HG03103 (cell line): ENCODE measurements around the gene XCR1.
"Not testable (repeated sequence)": the region's sequence is repeated elsewhere in the genome, so short reads cannot be mapped to it uniquely, and the experiment has no call there.

Experiments used
- ATAC-seq: cut with Tn5 transposase; IDR thresholded peaks from one replicate; pipeline ENCODE4 v1.9.1; 2021; ENCODE audit warnings: low read depth; ENCODE audit not compliant: unreplicated experiment

The XCR1 gene

DNA sequence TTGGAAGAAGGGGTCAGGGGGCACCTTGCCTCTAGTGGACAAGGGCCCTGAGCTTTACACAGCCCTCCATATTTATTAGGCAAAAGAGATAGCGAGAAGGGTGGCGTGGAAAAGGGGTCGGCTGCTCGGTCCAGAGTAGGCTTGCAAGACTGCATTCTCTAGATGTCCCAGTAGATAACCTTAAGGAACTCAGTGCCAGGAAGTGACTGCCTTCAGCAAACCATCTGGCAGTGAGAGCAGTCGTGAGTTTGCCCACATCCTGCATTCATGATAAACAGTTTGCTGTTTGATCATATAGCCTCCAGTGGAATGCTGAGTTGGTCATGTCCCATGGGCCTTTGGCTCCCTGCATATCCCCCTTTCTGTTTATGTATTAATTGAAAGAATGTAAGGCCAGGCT, 18.9 kb upstream of the XCR1 start:
- not testable (repeated sequence) for ATAC-seq

DNA sequence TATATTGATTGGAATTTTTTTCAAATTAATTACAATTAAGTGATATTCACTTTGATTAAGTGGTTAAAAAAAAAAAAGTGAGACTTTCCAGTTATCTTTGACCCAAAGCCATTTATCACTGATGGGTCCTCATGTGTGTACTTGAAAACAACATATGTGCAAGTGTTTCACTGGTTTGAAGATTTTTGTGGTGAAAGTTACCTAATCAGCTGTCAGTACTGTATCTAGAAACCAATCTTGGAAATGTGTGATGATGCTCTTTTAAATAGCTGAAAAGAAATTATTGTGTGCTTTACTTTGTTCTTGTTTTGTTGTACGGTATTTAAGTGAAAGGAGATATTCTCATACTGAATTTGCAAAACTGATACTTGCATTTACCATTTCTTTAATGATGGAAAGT, 11.6 kb upstream of the XCR1 start:
- ATAC-seq = no peak

DNA sequence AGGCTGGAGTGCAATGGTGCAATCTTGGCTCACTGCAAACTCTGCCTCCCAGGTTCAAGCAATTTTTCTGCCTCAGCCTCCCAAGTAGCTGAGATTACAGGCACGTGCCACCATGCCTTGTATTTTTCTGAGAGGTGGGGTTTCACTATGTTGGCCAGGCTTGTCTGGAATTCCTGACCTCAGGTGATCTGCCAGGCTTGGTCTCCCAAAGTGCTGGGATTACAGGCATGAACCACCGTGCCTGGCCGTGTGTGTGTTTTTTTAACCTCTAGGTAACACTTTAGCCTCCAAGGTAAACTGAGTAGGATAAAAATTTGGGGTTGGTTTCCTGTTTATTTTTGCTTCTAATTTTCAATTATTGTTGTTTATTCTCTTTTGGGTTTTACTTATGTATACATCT, 10.8 kb upstream of the XCR1 start:
- not testable (repeated sequence) for ATAC-seq

DNA sequence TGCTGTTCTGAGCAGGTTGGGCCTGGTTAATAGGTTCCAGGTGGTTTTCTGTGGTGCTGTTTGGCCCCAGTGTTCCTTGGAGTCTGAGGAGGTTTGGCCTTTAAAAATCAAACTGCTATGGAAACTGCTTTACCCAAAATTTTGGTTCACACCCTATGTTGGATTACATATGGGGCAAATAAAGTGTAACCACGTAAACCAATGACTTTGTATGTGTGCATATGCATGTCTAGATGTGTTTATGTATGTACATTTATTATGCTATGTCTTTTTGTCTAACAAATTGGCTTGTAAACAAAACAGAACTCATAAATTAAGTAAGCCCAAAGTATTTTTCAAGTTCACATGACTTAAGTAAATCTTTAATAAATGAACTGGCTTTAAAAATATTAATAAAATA, 8.9 kb upstream of the XCR1 start:
- no peak for ATAC-seq

DNA sequence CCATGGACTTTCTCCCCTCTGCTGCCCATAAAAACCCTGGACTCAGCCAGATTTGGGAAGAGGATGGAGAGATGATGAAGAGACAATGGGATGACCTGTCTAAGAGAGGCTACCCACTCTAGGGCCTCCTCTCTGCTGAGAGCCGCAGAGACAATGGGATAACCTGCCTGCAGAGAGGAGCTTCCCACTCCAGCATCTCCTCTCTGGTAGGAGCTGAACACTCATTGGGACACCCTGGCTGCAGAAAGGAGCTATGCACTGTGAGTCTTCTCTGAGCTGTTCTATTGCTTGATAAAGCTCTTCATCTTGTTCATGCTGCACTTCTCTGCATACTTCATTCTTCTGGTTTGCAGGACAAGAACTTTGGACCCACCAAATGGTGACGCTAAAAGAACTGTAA, 4.5 kb upstream of the XCR1 start:
- ATAC-seq = no peak

DNA sequence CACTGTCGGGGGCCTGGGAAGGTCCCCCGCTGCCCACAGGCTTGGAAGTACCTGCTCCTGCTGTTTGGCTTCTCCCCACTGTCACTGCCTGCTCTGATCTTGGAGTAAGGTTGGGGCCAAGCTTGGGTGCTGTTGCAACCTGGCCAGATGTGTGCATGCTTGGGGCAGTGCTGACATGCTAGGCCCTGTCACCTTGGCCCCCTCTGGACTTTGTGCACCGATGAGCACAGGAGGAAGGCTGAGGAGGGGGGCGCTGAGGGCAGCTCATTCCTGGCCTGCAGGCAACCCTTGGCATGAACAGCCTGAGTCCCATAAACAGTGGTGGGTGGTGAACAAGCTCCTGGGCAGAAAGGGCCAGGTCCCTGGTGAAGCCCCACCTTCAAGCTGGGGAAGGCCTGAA, 4.0 kb upstream of the XCR1 start:
- ATAC-seq = no peak

DNA sequence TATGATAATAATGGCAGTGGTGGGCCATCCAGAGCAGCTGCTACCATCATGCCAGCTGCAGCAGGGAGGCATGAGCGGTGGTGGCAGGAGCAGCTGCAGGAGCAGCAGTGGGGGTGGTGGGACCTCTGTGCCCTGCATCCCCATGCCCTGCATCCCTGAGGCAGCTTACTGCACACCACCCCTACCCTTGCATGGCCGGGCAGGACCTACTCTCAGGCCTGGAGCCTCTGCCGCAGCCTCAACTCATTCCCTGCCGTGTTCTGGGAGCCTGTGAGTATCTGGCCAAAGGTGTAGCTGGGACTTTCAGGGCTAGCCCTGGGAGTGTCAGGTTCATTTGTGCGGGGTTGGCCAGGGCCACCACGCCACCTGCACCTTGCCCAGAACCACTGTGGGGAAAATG, 3.3 kb upstream of the XCR1 start:
- no peak for ATAC-seq

DNA sequence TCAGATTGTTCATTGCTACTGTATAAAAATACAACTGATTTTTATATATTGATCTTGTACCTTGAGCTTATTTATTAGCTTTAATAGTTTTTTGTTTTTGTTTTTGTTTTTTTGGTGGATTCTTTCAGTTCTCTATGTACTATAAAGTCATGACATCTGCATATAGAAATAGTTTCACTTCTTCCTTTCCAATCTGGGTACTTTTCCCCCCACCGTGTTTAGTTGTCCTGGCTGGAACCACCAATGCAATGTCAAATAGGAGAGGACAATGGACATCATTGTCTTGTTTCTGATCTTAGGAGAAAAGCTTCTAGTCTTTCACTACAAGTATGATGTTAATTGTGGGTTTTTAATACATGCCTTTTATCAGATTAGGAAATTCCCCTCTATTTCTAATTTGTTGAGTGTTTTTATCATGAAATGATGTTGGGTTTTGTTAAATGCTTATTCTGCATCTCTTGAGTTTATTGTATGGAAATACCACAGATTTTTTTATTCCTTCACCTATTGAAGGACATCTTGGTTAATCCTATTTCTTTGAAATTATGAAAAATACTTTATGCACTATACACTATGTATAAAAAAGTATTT, 2.8 kb upstream of the XCR1 start:
- no peak for ATAC-seq

DNA sequence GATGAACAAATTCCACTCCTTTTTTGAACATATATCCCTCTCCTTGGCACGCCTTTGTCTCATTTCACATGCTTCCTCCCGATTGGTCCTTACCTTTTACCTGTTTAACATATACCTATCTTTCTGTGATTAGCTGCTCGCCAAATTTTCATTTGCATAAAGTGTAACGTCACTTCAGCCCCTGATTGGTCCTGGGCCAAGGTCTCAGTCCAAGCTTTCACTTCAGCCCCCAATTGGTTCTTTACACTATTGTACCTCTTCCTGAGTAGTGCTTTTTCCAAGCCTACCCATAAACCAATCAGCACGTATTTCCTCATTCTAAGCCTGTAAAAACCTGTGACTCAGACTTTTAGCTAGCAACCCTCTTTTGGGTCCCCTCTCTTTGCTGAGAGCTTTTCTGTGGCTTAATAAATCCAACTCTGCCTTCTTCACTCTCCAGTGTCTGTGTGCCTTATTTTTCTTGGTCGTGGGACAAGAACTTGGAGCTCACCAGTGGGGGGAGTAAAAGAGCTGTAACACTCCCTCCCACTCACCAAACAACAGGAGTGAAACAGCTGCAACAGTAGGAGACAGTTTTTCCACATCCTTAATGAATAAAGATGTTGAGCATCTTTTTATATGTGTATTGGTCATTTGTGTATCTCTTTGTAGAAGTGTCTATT, 584 bp upstream of the XCR1 start:
- no peak for ATAC-seq

DNA sequence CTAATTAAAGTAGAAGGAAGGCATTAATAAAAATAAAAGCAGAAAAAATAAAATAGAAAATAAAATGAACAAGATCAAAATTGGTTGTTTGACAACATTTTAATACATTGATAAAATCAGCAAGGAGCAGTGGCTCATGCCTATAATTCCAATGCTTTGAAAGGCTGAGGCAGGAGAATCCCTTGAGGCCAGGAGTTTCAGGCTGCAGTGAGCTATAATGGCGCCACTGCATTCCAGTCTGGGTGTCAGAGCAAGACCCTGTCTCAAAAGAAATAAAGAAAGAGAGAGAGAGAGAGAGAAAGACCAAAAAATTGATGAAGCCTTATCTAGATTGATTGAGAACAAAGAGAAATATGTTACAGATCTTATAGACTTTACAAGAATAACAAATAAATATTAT, 2.1 kb downstream of the XCR1 start:
- no peak for ATAC-seq

DNA sequence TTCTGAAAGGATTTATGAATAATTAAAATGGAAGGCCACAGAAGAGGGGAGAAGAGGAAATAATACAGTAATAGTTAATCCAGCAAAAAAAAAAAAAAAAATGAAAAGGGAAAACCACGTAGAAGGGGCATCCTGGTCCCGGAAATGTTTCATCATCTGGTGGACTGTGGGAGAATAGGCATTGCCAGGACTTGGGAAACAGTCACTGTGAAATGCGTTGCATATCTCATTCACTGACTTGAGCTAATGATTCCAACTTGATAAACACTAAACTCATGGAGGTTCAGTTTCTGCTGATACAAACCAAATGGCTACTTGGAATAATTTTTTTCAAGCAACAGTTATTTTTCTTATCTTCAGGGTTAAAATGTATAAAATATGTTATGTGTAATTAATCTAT, 3.2 kb downstream of the XCR1 start:
- no peak for ATAC-seq

DNA sequence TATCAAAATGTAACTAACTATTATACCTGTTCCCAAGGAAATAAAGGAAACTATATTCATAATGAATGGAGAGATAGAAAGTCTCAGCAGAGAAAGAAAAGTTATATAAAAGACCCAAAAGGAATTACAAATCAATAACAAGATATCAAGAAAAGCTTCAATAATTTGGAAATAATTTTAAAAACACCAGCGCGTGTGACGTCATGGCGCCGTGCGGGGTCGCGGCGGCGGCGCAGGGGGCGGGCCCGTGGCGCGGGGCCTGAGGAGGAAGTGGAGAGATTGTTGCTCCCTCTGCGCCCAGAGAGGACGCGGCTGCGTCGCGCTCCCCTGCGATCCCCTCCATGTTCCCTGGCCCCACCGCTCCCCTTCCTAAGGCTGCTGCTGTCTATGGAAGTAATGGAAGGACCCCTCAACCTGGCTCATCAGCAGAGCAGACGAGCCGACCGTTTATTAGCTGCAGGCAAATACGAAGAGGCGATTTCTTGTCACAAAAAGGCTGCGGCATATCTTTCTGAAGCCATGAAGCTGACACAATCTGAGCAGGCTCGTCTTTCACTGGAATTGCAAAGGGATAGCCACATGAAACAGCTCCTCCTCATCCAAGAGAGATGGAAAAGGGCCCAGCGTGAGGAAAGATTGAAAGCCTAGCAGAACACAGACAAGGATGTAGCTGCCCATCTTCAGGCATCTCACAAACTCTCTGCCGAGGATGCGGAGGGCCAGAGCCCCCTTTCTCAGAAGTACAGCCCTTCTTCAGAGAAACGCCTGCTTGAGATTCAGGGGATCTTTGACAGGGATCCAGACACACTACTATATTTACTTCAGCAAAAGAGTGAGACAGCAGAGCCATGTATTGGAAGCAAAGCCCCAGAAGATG, 4.1 kb downstream of the XCR1 start:
- no peak for ATAC-seq

DNA sequence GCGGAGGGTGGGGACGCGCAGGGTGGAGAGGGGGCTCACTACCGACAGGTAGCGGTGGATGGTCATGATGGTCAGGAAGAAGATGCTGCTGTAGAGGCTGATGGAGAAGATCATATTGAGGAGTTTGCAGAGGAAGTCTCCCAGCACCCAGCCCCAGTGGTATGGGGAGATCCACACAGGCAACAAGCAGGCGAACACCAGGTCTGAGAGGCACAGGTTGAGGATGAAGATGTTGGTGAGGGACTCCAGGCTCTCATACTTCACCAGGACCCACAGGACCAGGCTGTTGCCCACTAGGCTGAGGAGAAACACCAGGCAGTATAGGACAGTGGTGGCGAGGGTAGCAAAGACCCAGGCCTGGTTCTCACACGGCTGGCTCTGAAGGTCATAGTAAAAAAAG, 5.8 kb downstream of the XCR1 start:
- ATAC-seq = no peak

DNA sequence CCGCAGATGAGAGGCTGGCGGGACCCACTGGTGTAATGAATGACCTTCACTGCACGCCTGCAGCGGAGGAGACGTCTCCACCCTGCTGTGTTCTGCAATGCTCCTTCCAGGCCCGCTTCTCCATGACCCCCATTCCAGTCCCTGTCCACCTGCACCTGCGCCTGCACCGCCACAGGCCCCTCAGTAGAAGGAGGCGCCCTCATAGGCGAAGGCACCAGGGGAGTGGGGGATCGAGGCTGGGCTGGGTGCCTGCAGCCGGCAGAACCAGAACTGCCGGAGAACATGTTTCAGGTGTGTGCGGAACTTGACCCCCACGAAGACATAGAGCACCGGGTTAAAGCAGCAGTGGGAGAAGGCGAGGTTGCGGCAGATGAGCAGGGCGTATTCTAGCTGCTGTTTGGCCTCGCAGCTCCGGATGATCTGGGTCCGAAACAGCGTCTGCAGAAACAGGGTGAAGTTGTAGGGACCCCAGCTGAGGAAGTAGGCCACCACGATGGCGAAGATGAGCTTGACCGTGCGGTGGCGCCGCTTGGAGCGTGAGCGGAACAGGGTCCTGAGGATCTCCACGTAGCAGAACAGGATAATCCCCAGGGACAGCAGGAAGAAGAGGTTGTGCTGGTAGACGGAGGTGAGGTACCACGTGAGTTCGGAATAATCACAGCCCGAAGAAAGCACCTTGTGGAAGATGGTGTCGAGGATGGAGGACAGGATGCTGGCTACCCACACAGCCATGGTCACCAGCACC, 6.3 kb downstream of the XCR1 start:
- ATAC-seq = no peak

DNA sequence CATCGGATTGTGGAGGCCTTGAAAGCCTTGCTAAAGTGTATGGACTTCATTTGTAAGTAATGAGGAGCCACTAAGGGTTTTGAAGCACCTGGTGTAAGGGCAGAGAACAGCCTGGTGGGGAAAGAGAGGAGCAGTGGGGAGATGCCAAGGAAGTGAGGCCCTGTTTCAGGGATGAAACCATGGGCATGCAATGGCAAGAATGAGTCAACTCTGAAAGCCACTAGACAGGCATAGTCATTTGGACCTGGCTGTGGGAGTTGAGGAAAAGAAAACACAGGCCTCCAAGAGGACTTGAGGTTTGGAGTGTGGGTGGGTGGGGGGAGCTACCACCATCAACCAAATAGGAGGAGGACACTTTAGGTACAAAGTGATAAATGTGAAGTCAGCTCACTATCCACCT, 7.6 kb downstream of the XCR1 start:
- ATAC-seq = no peak

DNA sequence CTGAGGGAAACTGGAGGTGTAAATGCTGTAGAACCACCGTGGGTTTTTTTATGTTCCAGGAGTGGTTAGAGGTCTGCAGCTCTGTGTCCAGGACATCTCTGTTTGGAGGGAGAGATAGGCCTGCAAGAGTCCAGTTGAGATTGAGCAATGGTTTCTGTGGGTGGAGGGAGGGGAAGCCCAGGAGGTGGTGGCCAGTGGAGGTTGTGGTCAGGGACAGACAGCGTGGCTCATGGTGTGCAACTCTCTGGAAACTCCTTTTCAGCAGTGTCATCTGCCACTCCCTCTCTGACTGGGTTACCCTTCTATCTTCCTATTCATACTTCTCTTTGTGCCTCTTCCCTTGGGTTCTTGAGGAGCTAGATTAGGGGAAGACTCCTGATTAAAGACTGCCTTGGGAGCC, 9.6 kb downstream of the XCR1 start:
- no peak for ATAC-seq

DNA sequence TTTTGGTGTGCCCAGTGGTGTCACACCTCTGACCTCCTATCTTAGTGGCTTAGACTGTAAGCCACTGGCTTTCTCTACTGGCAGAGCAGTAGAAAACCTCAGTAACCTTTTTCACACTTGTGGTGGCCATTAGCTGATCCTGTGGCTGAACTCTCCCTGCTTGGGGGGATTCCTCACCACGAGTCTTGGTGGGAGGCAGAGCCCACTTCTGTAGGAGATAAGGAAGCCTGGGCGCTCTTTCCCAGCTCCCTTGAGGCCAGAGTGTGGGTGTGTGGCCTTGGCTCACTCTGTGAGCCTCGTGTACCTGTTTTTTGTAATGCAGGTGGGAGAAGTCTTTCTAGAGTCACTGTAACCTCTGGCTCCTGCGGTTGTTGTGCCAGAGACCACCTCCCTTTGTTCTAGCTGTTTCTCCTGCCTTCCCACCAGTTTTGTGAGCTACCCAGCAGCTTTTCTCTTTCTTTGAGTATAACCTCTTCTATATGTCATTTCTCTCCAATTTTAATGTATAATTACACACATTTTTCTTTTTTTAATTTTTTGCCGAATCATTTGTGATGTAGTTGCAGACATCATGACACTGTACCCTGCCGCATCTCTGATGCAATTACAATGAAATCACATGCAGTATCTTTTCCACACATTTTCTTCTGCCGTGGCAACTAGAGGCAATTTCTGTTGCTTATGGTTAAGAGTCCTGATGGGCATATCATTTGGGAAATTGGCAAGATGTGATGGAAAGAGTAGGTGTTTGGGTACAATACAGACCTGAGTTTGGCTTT, 13.8 kb downstream of the XCR1 start:
- no peak for ATAC-seq

DNA sequence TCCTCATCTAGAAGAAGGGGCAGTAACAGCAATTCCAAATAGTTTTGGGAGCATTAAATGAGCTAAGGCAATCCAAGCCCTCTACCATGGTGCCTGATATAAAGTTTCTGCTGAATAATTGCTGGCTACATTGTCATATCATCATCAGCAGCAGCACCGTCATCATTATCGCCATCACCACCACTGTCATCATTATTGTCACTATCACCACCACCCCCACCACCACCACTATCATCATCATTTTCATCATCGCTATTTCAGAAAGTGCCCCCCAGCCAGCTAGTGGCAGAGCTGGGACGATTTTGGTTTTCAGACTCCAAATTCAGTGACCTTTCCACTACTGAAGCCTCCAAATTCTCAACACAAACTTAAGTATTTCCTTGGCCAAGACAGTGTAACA, 15.0 kb downstream of the XCR1 start:
- ATAC-seq = no peak

DNA sequence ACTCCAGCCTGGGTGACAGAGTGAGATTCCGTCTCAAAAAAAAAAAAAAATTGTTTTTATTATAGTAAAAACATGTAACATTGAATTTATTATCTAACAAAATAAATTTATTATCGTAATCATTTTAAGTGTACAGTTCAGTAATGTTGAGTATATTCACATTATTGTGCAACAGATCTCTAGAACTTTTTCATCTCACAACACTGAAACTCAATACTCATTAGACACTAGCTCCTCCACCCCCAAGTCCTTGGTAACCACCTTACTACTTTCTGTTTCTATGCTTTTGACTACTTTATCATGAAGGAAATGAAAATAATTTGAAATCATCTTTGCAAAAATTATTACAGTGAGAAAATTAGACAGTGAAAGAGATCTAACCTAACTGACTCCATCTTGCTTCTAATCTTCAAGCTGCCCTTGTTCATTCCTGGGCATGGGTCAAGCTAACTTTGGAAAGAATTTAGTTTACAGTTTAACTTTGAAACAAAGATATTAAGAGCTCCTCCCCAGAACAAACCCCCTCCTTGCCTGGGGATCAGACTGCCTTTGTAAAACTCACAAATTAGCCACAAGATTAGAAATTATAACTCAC, 16.7 kb downstream of the XCR1 start:
- ATAC-seq = no peak

DNA sequence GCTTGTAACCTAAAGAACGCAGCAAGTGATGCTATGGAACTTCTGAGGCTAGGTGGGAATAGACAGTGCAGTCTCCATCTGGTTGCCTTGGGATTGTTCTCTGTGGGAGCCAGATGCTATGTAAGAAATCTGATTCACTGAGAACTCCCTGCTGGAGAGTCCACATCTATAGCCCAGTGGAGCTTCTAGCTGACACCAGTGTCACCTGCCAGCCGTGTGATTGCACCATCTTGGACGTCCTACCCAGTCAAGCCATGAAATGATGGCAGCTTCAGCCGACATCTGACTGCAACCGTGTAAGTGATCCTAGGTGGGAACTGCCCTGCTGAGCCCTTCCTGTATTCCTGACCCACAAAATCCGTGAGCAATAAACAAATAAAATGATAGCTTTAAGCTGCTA, 19.2 kb downstream of the XCR1 start:
- no peak for ATAC-seq
